Ectodermal cell (in vitro differentiated cells): Measurements from ENCODE around the gene SLC19A3.
"Not testable (repeated sequence)": the region's sequence is repeated elsewhere in the genome, so short reads cannot be mapped to it uniquely, and the experiment has no call there.

Experiments used
- H3K27ac ChIP-seq: 2 replicates; pipeline ENCODE4 v1.7.0; 2013; ENCODE audit warnings: mild to moderate bottlenecking, low read depth, low read length; ENCODE audit not compliant: insufficient read depth, poor library complexity, severe bottlenecking
- H3K27me3 ChIP-seq: 2 replicates; pipeline ENCODE4 v1.7.0; 2013; ENCODE audit warnings: mild to moderate bottlenecking, low read length; ENCODE audit not compliant: insufficient read depth, control insufficient read depth, poor library complexity, severe bottlenecking
- H3K36me3 ChIP-seq: one replicate; pipeline ENCODE4 v1.7.0; 2013; ENCODE audit warnings: low read length; ENCODE audit not compliant: control insufficient read depth, insufficient read depth
- H3K4me1 ChIP-seq: one replicate; pipeline ENCODE4 v1.7.0; 2013; ENCODE audit warnings: low read length; ENCODE audit not compliant: control insufficient read depth, insufficient read depth
- H3K4me3 ChIP-seq: 2 replicates; pipeline ENCODE4 v1.7.0; 2013; ENCODE audit warnings: low read depth, low read length, control low read depth; ENCODE audit not compliant: insufficient read depth
- H3K9me3 ChIP-seq: 2 replicates; pipeline ENCODE4 v1.7.0; 2013; ENCODE audit warnings: mild to moderate bottlenecking, low read length, moderate library complexity; ENCODE audit not compliant: control insufficient read depth
- WGBS, 2 experiments: methylation state at CpG; one replicate each; pipeline ENCODE4 v1.1.7; 2013; ENCODE audit warnings: missing lambda C conversion rate in 2 of 2; 5-methylcytosine and 5-hydroxymethylcytosine counted together

SLC19A3 gene

DNA sequence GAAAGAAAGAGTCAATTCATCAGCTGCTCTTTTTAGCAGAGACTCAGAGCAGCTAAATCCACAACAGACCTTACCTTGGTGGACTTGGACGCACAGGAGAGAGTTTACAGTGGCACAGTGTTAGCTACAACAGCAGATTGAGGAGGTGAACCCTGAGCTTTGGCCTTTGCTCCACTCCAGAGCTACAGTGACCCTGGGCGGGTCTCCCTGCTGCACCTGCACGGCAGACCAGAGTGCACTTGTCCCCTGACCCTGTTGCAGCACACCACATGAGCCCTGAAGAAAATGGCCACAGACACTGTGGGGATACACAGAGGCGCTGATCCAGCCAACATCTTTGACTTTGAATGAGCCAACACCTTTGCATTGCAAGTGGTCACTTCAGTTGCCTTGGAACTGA lies 11.0 kb downstream of the SLC19A3 start:
- H3K27me3 ChIP-seq, result no peaks in the 10 kb centered on the region
- H3K27ac ChIP-seq, result no peak overlapping the region
- no peaks in the 10 kb centered on the region for H3K4me1 ChIP-seq
- H3K4me3 ChIP-seq, result no peak overlapping the region
- no peaks in the 10 kb centered on the region for H3K9me3 ChIP-seq
- no peaks in the 10 kb centered on the region for H3K36me3 ChIP-seq
- 90 to 94% methylated on average over 4 of the region's 4 CpGs for WGBS, 2 experiments

DNA sequence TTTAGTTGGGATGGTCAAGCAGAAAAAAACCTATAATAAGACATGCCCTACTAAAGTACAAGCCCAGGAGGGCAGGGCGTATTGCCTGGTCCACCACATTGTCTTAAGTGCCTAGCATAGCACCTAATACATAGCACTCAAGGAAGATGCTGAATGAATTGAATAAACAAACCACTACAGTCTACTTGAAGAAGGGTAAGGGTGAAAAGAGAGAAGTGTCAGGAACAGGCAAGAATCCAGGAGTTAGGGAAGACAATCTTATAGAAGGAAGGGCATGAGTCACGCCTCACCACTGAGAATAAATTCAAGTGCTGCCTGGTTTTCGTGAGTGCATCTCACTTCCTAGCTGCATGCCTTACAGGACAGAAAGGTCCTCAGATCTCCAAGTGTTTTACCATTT lies 13.9 kb downstream of the SLC19A3 start:
- Histone ChIP-seq H3K4me1 (no peaks in the 10 kb centered on the region), H3K36me3 (no peaks in the 10 kb centered on the region), H3K4me3 (no peak overlapping the region), H3K27me3 (no peaks in the 10 kb centered on the region), H3K27ac (no peak overlapping the region), H3K9me3 (no peaks in the 10 kb centered on the region)
- WGBS, 2 experiments, result 89 to 91% methylated on average over 3 of the region's 3 CpGs

DNA sequence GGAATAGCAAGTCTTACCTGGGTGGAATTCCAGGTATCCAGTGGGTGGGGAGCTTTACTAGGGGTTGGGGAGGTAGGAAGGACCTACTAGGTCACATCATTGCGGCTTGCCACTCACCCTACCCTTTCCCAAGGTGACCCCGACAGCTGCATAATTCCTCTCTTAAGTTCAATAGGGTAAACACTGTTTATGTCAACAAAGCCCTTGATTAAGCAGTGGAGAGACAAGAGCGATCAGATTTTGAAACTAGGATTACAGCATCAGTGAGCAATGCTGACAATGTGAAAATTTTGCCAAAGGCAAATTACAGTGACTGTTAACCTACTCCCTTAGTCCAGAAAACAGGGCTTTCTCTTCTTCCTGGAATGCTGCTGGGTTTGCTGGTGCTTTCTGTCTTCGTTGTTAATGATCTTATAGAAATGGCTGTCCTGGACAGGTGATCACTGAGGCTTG lies 14.5 kb downstream of the SLC19A3 start:
- 89 to 96% methylated on average over 4 of the region's 4 CpGs for WGBS, 2 experiments
- H3K27ac ChIP-seq, result no peak overlapping the region

DNA sequence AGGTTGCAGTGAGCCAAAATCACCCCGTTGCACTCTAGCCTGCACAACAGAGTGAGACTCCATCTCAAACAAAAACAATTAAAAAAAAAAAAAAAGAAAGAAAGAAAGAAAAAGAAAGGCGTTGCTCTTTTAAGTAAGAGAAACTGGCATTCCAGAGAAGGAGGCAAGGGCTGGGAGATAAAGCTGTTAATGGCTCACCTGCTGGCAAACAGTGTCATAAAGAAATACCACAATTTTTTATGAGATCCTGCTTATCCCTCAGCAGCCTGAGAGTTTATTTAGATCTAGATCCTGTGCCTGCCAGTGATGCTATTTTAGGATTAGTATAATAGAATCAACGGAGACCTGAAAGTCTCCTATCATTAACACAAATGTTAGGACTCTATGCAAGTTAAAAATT lies 16.3 kb downstream of the SLC19A3 start:
- WGBS, 2 experiments, result 60 to 92% methylated on average over 1 to 3 of the region's 3 CpGs
- no peaks in the 10 kb centered on the region for H3K36me3 ChIP-seq
- no peaks in the 10 kb centered on the region for H3K27me3 ChIP-seq
- H3K4me1 ChIP-seq, result no peaks in the 10 kb centered on the region
- no peak overlapping the region for H3K27ac ChIP-seq
- no peaks in the 10 kb centered on the region for H3K9me3 ChIP-seq
- no peak overlapping the region for H3K4me3 ChIP-seq

More for the DNA sequence above, 14.5 kb downstream of the SLC19A3 start:
- Histone ChIP-seq H3K27me3 (no peaks in the 10 kb centered on the region), H3K4me1 (no peaks in the 10 kb centered on the region), H3K4me3 (no peak overlapping the region), H3K9me3 (no peaks in the 10 kb centered on the region), H3K36me3 (no peaks in the 10 kb centered on the region)

DNA sequence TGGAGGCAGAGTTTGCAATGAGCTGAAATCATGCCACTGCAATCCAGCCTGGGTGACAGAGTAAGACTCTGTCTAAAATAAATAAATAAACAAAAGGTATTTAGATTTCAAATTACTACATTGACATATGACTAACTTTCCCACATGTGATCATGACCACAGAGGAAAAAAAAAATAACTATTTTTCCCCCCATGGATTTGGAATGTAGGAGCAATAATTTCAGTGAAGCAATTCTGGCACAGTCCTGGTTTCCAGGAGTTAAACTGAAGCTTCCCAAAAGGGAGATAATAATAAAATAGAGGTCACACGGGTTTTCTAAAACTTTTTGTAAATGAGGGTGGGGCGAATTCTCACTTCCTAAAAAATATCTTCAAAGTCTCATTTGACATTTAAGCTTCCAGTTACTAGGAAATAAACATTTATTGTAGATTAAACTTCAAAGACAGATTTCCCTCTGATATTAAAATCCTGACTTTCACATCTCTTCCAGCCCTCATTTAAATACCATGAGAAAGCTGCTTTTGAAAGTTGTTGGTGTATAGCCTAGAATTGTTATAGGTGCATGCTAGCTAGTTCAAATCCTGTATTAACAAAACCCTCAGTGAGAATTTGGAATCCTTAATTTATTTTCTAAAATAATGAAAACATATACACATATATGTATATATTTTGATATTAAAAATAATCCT lies 20.7 kb downstream of the SLC19A3 start:
- Histone ChIP-seq H3K4me3 (no peak overlapping the region), H3K4me1 (no peaks in the 10 kb centered on the region), H3K27me3 (no peaks in the 10 kb centered on the region), H3K36me3 (no peaks in the 10 kb centered on the region), H3K27ac (no peak overlapping the region), H3K9me3 (no peaks in the 10 kb centered on the region)
- 93% methylated on average over 2 of the region's 2 CpGs; no CpG with 5 or more reads in 1 of the 2 experiments for WGBS, 2 experiments

DNA sequence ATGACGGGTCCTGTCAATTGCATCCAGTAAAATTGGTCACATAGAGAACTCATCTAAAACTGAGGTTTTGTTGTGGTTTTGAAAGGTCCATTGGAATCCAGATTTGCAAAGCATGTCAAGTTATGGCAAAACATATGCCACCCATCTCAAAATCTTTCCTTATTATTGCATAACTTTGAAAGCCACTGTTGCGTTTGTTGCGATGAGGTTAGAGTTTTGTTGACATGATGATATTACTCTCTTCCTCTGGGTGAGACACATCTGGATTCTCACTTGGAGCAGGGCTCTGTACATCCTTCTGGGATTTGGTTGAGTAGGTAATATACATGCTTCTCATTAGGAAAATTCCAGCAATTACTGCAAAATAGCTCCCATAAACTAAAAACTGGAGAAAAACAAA lies 30.6 kb downstream of the SLC19A3 start:
- Histone ChIP-seq H3K9me3 (no peaks in the 10 kb centered on the region), H3K27me3 (no peaks in the 10 kb centered on the region), H3K4me1 (no peaks in the 10 kb centered on the region), H3K36me3 (no peaks in the 10 kb centered on the region), H3K27ac (no peak overlapping the region), H3K4me3 (no peak overlapping the region)
- WGBS, 2 experiments, result 94 to 98% methylated on average over 3 of the region's 3 CpGs

DNA sequence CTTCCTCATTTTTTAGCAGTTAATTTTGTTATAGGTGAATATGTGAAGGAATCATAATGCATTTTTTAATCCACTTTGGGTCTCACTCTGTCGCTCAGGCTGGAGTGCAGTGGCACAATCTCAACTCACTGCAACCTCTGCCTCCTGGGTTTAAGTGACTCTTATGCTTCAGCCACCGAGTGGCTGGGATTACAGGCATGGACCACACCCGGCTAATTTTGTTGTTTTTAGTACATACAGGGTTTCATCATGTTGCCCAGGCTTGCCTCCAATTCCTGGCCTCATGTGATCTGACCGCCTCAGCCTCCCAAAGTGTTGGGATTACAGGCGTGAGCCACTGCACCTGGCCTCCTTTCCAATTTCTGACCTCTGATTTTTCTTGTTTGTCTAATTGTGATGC lies 33.6 kb downstream of the SLC19A3 start:
- Histone ChIP-seq H3K27me3 (no peaks in the 10 kb centered on the region), H3K9me3 (no peaks in the 10 kb centered on the region), H3K4me3 (no peak overlapping the region), H3K27ac (no peak overlapping the region), H3K36me3 (no peaks in the 10 kb centered on the region), H3K4me1 (no peaks in the 10 kb centered on the region)
- 89 to 91% methylated on average over 5 of the region's 5 CpGs for WGBS, 2 experiments

DNA sequence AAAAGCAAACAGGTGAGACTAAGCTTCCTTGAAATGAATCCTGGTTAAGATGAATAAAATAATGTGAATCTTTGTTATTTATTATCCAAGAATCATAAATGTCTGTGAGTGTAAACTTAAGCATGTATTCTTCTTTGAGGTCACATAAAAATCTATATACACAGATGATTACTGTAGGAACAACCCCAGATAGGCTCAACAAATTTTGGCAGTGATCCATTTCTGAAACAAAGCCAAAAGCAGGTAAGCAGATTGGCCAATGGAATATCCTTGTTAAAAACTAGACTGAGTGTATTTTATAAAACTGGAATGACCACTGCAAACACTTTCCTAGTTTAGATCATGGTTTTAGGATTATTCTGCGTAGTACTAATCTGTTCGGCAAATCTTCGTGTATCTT lies 39.9 kb downstream of the SLC19A3 start:
- no peaks in the 10 kb centered on the region for H3K4me1 ChIP-seq
- H3K27me3 ChIP-seq, result no peaks in the 10 kb centered on the region
- no peak overlapping the region for H3K4me3 ChIP-seq
- H3K9me3 ChIP-seq, result no peaks in the 10 kb centered on the region
- H3K36me3 ChIP-seq, result no peaks in the 10 kb centered on the region
- H3K27ac ChIP-seq, result no peak overlapping the region
- WGBS, 2 experiments, result 73 to 95% methylated on average over 3 of the region's 3 CpGs

DNA sequence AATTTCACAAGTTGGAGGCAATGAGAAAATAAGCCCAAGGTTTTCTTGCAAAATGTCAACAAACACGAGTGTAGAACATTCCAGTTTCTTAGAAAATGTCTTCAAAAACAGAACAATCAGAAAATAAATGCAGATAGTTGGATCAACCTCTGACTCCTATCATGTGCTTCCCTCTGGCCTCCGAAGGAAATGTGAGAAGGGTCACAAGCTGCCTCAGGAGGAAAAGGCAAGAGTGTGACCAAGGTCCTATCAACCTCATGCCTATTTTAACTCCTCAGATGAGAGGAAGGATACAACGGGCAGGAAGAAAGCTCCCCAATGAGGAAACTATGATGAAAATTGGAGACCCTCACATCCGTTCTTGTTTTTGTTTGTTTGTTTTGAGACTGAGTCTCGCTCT lies 43.3 kb downstream of the SLC19A3 start:
- Histone ChIP-seq H3K4me3 (no peak overlapping the region), H3K27me3 (no peaks in the 10 kb centered on the region), H3K9me3 (no peaks in the 10 kb centered on the region), H3K36me3 (no peaks in the 10 kb centered on the region), H3K27ac (no peak overlapping the region), H3K4me1 (no peaks in the 10 kb centered on the region)
- 94 to 95% methylated on average over 5 of the region's 5 CpGs for WGBS, 2 experiments

DNA sequence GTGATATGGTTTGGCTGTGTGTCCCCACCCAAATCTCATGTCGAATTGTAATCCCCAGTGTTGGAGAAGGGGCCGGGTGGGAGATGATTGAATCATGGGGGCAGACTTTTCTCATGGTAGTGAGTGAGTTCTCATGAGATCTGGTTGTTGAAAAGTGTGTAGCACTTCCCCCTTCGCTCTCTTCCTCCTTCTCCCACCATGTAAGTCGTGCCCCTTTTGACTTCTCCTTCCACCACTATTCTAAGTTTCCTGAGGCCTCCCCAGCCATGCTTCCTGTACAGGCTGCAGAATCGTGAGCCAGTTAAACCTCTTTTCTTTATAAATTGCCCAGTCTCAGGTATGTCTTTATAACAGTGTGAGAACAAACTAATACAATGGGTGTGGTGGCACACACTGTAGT lies 44.2 kb downstream of the SLC19A3 start:
- not testable (repeated sequence) for H3K27me3 ChIP-seq, H3K9me3 ChIP-seq, H3K4me1 ChIP-seq, H3K36me3 ChIP-seq, H3K27ac ChIP-seq, H3K4me3 ChIP-seq
- 89 to 92% methylated on average over 5 of the region's 5 CpGs for WGBS, 2 experiments
